ENCODE results near the gene ZNF652. TPM values are rescaled to one million over a fixed set of nuclear protein-coding genes. Genes with fewer than 3 reads are reported as not detected.

Gene ZNF652
- total RNA-seq, 5 donors from 2014 or later (not counting 1 experiment from before 2014, with no cell fraction given) = 51.0 to 61.0 (median 57.1) TPM

GRCh38 chr17:49381793-49382192 lies 19.7 kb upstream of the ZNF652 start:
- H3K4me1 ChIP-seq (ENCODE audit: control insufficient read depth in 1 of 2, extremely low read depth in 1 of 2, insufficient read depth in 2 of 2, low read length in 2 of 2) = no peaks in the 10 kb centered on the region

GRCh38 chr17:49381033-49381432 lies 19.0 kb upstream of the ZNF652 start:
- no peak for ATAC-seq (replicated peaks in 1 of 4)
- H3K27ac ChIP-seq (ENCODE audit: low read length) = no peak overlapping the region
- no peaks in the 10 kb centered on the region for H3K9me3 ChIP-seq
- no peaks in the 10 kb centered on the region for H3K27me3 Mint-ChIP-seq
- H3K27me3 ChIP-seq (replicated peaks in 1 of 2; ENCODE audit: control insufficient read depth in 2 of 2, extremely low read depth in 1 of 2, insufficient read depth in 2 of 2, low read length in 1 of 2) = no peaks in the 10 kb centered on the region
- POLR2A ChIA-PET = interaction anchor here (0.6 kb wide), 2 partner anchors 39 to 168 kb away, joined by 3 to 11 read pairs; no protein-coding TSS in a partner anchor
- no peaks in the 10 kb centered on the region for H3K4me1 ChIP-seq (ENCODE audit: control insufficient read depth in 1 of 2, extremely low read depth in 1 of 2, insufficient read depth in 2 of 2, low read length in 2 of 2)
- H3K9me3 Mint-ChIP-seq = no peaks in the 10 kb centered on the region
- DNase-seq = no peak
- no CpG with 5 or more reads among the region's 1 CpG for WGBS (ENCODE audit: insufficient coverage)
- no peak overlapping the region for H3K4me3 ChIP-seq (ENCODE audit: control insufficient read depth in 1 of 2, extremely low read depth in 1 of 2, low read length in 1 of 2)
- CTCF ChIA-PET = interaction anchor here (0.7 kb wide), 2 partner anchors 114 to 171 kb away, joined by 3 read pairs; no protein-coding TSS in a partner anchor
- H3K27ac Mint-ChIP-seq = peak overlapping the region in 1 of 2 donors; percentile 16
- H3K4me1 Mint-ChIP-seq = peaks cover 0 to 4% (median 2%) of the 10 kb centered on the region in 3 donors
- H3K4me3 Mint-ChIP-seq = no peak overlapping the region
- no peaks in the 10 kb centered on the region for H3K36me3 ChIP-seq (ENCODE audit: control insufficient read depth in 2 of 2, extremely low read depth in 1 of 2, insufficient read depth in 1 of 2, low read length in 1 of 2)
- peaks cover 15% of the 10 kb centered on the region for H3K36me3 Mint-ChIP-seq

More at GRCh38 chr17:49381793-49382192, 19.7 kb upstream of the ZNF652 start:
- peak overlapping the region in 1 of 2 donors; percentile 45 for H3K27ac Mint-ChIP-seq
- POLR2A ChIA-PET = no interaction called here
- H3K36me3 Mint-ChIP-seq = peaks cover 14% of the 10 kb centered on the region
- no peak overlapping the region for H3K4me3 ChIP-seq (ENCODE audit: control insufficient read depth in 1 of 2, extremely low read depth in 1 of 2, low read length in 1 of 2)
- no peaks in the 10 kb centered on the region for H3K9me3 ChIP-seq
- no peak overlapping the region for H3K4me3 Mint-ChIP-seq
- no peaks in the 10 kb centered on the region for H3K9me3 Mint-ChIP-seq
- no peak for DNase-seq
- peaks cover 2 to 9% (median 5%) of the 10 kb centered on the region in 3 donors for H3K4me1 Mint-ChIP-seq
- no peaks in the 10 kb centered on the region for H3K27me3 ChIP-seq (replicated peaks in 1 of 2; ENCODE audit: control insufficient read depth in 2 of 2, extremely low read depth in 1 of 2, insufficient read depth in 2 of 2, low read length in 1 of 2)
- WGBS (ENCODE audit: insufficient coverage) = 88% methylated on average over 5 of the region's 5 CpGs
- H3K27me3 Mint-ChIP-seq = no peaks in the 10 kb centered on the region
- CTCF ChIA-PET = no interaction called here
- no peak overlapping the region for H3K27ac ChIP-seq (ENCODE audit: low read length)
- no peak for ATAC-seq (replicated peaks in 1 of 4)
- H3K36me3 ChIP-seq (ENCODE audit: control insufficient read depth in 2 of 2, extremely low read depth in 1 of 2, insufficient read depth in 1 of 2, low read length in 1 of 2) = no peaks in the 10 kb centered on the region

GRCh38 chr17:49379926-49380325 lies 17.9 kb upstream of the ZNF652 start:
- H3K9me3 Mint-ChIP-seq = no peaks in the 10 kb centered on the region
- DNase-seq (no peak), ATAC-seq (replicated peaks in 1 of 4) (no peak)
- H3K4me1 ChIP-seq (ENCODE audit: control insufficient read depth in 1 of 2, extremely low read depth in 1 of 2, insufficient read depth in 2 of 2, low read length in 2 of 2) = no peaks in the 10 kb centered on the region
- no peaks in the 10 kb centered on the region for H3K27me3 Mint-ChIP-seq
- no peaks in the 10 kb centered on the region for H3K9me3 ChIP-seq
- H3K4me3 Mint-ChIP-seq = no peak overlapping the region
- ChIA-PET POLR2A (interaction anchor here in 1 of 2 donors (0.7 kb wide), 1 partner anchor 752 kb away, joined by 5 read pairs; no protein-coding TSS in a partner anchor), CTCF (no interaction called here)
- WGBS (ENCODE audit: insufficient coverage) = no CpG with 5 or more reads among the region's 4 CpGs
- H3K36me3 ChIP-seq (ENCODE audit: control insufficient read depth in 2 of 2, extremely low read depth in 1 of 2, insufficient read depth in 1 of 2, low read length in 1 of 2) = no peaks in the 10 kb centered on the region
- no peak overlapping the region for H3K4me3 ChIP-seq (ENCODE audit: control insufficient read depth in 1 of 2, extremely low read depth in 1 of 2, low read length in 1 of 2)
- no peak overlapping the region for H3K27ac ChIP-seq (ENCODE audit: low read length)
- no peaks in the 10 kb centered on the region for H3K27me3 ChIP-seq (replicated peaks in 1 of 2; ENCODE audit: control insufficient read depth in 2 of 2, extremely low read depth in 1 of 2, insufficient read depth in 2 of 2, low read length in 1 of 2)
- H3K4me1 Mint-ChIP-seq = peaks cover 0 to 3% (median 0%) of the 10 kb centered on the region in 3 donors
- no peak overlapping the region for H3K27ac Mint-ChIP-seq
- H3K36me3 Mint-ChIP-seq = peaks cover 15% of the 10 kb centered on the region

GRCh38 chr17:49378311-49378710 lies 16.3 kb upstream of the ZNF652 start:
- Mint-ChIP-seq H3K4me1 (peaks cover 0 to 3% (median 0%) of the 10 kb centered on the region in 3 donors), H3K4me3 (no peak overlapping the region), H3K9me3 (no peaks in the 10 kb centered on the region), H3K27me3 (no peaks in the 10 kb centered on the region), H3K27ac (no peak overlapping the region), H3K36me3 (peaks cover 15% of the 10 kb centered on the region)
- Histone ChIP-seq H3K27me3 (replicated peaks in 1 of 2; ENCODE audit: control insufficient read depth in 2 of 2, extremely low read depth in 1 of 2, insufficient read depth in 2 of 2, low read length in 1 of 2) (no peaks in the 10 kb centered on the region), H3K36me3 (ENCODE audit: control insufficient read depth in 2 of 2, extremely low read depth in 1 of 2, insufficient read depth in 1 of 2, low read length in 1 of 2) (no peaks in the 10 kb centered on the region), H3K9me3 (no peaks in the 10 kb centered on the region), H3K4me3 (ENCODE audit: control insufficient read depth in 1 of 2, extremely low read depth in 1 of 2, low read length in 1 of 2) (no peak overlapping the region), H3K4me1 (ENCODE audit: control insufficient read depth in 1 of 2, extremely low read depth in 1 of 2, insufficient read depth in 2 of 2, low read length in 2 of 2) (no peaks in the 10 kb centered on the region), H3K27ac (ENCODE audit: low read length) (no peak overlapping the region)
- WGBS (ENCODE audit: insufficient coverage) = no CpG with 5 or more reads among the region's 5 CpGs
- ChIA-PET CTCF (interaction anchor here in 1 of 2 donors (0.6 to 0.8 kb wide), 2 partner anchors 11 to 60 kb away, joined by 3 to 9 read pairs; no protein-coding TSS in a partner anchor), POLR2A (no interaction called here)
- no peak for DNase-seq
- ATAC-seq (replicated peaks in 1 of 4) = no peak

DNA sequence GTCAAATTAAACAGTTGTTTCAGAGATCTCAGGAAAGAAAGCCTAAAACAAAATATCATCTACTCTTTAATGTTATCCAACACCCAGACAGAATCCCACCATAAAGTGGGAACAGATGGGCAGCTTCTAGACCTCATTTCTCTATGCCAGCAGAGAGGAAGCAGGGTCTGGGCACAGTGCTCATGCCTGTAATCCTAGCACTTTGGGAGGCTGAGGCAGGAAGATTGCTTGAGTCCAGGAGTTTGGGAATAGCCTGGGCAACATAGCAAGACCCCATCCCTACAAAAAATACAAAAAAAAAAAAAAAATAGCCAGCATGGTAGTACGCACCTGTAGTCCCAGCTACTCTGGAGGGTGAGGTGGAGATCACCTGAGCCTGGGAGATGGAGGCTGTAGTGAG lies 13.5 kb upstream of the ZNF652 start:
- no peak overlapping the region for H3K4me3 ChIP-seq (ENCODE audit: control insufficient read depth in 1 of 2, extremely low read depth in 1 of 2, low read length in 1 of 2)
- ChIA-PET POLR2A (no interaction called here), CTCF (interaction anchor here in 1 of 2 donors (0.6 to 0.7 kb wide), 2 partner anchors 36 to 635 kb away, joined by 6 to 8 read pairs; no protein-coding TSS in a partner anchor)
- H3K36me3 ChIP-seq (ENCODE audit: control insufficient read depth in 2 of 2, extremely low read depth in 1 of 2, insufficient read depth in 1 of 2, low read length in 1 of 2) = no peaks in the 10 kb centered on the region
- H3K4me3 Mint-ChIP-seq = no peak overlapping the region
- H3K27ac Mint-ChIP-seq = no peak overlapping the region
- H3K36me3 Mint-ChIP-seq = peaks cover 15% of the 10 kb centered on the region
- H3K9me3 Mint-ChIP-seq = no peaks in the 10 kb centered on the region
- H3K9me3 ChIP-seq = no peaks in the 10 kb centered on the region
- no peak for DNase-seq
- no peaks in the 10 kb centered on the region for H3K4me1 ChIP-seq (ENCODE audit: control insufficient read depth in 1 of 2, extremely low read depth in 1 of 2, insufficient read depth in 2 of 2, low read length in 2 of 2)
- H3K27me3 Mint-ChIP-seq = no peaks in the 10 kb centered on the region
- no peak for ATAC-seq (replicated peaks in 1 of 4)
- peaks cover 0 to 6% (median 5%) of the 10 kb centered on the region in 3 donors for H3K4me1 Mint-ChIP-seq
- H3K27ac ChIP-seq (ENCODE audit: low read length) = no peak overlapping the region
- no CpG with 5 or more reads among the region's 1 CpG for WGBS (ENCODE audit: insufficient coverage)
- H3K27me3 ChIP-seq (replicated peaks in 1 of 2; ENCODE audit: control insufficient read depth in 2 of 2, extremely low read depth in 1 of 2, insufficient read depth in 2 of 2, low read length in 1 of 2) = no peaks in the 10 kb centered on the region

DNA sequence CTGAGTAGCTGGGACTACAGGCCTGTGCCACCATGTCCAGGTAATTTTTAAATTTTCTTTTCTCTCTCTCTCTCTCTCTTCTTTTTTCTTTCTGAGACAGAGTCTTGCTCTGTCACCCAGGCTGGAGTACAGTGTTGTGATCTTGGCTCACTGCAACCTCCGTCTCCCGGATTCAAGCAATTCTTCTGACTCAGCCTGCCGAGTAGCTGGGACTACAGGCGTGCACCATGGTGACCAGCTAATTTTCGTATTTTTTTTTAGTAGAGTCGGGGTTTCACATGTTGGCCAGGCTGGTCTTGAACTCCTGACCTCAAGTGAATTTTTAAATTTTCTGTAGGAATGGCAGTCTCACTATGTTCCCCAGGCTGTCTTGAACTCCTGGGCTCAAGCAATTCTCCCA lies 11.1 kb upstream of the ZNF652 start:
- ChIA-PET POLR2A (no interaction called here), CTCF (interaction anchor here in 1 of 2 donors (1.0 kb wide), 1 partner anchor 80 kb away, joined by 5 read pairs; no protein-coding TSS in a partner anchor)
- Mint-ChIP-seq H3K4me3 (no peak overlapping the region), H3K27me3 (no peaks in the 10 kb centered on the region), H3K4me1 (peaks cover 3 to 10% (median 5%) of the 10 kb centered on the region in 3 donors), H3K9me3 (no peaks in the 10 kb centered on the region), H3K36me3 (peaks cover 4% of the 10 kb centered on the region), H3K27ac (no peak overlapping the region)
- Histone ChIP-seq H3K36me3 (ENCODE audit: control insufficient read depth in 2 of 2, extremely low read depth in 1 of 2, insufficient read depth in 1 of 2, low read length in 1 of 2) (no peaks in the 10 kb centered on the region), H3K27me3 (replicated peaks in 1 of 2; ENCODE audit: control insufficient read depth in 2 of 2, extremely low read depth in 1 of 2, insufficient read depth in 2 of 2, low read length in 1 of 2) (no peaks in the 10 kb centered on the region), H3K9me3 (no peaks in the 10 kb centered on the region), H3K4me1 (ENCODE audit: control insufficient read depth in 1 of 2, extremely low read depth in 1 of 2, insufficient read depth in 2 of 2, low read length in 2 of 2) (peaks cover 0 to 6% of the 10 kb centered on the region in 2 experiments), H3K27ac (ENCODE audit: low read length) (no peak overlapping the region), H3K4me3 (ENCODE audit: control insufficient read depth in 1 of 2, extremely low read depth in 1 of 2, low read length in 1 of 2) (no peak overlapping the region)
- 84% methylated on average over 5 of the region's 6 CpGs for WGBS (ENCODE audit: insufficient coverage)
- no peak for DNase-seq
- ATAC-seq (replicated peaks in 1 of 4) = no peak

All from T-cell (primary cell).